GM18520 (cell line): ENCODE data around the gene TDO2.
"Not testable (repeated sequence)": the region's sequence is repeated elsewhere in the genome, so short reads cannot be mapped to it uniquely, and the experiment has no call there.

Source experiments
- ATAC-seq: cut with Tn5 transposase; IDR thresholded peaks from one replicate; pipeline ENCODE4 v1.9.1; 2021; ENCODE audit not compliant: unreplicated experiment

Gene TDO2

GRCh38 chr4:155903453-155903852 lies at the start of gene TDO2:
TSS of gene TDO2 (plus strand) at chr4:155903696. CDS start at chr4:155903759, 63 bp downstream.
- no peak for ATAC-seq

GRCh38 chr4:155854582-155855226 lies 48.8 kb upstream of the TDO2 start:
- ATAC-seq, result no peak

- no peak for ATAC-seq
Measured at GRCh38 chr4:155855897-155856296, 47.6 kb upstream of the TDO2 start.

GRCh38 chr4:155866177-155866576 lies 37.3 kb upstream of the TDO2 start, which contains the start of gene ASIC5:
TSS of gene ASIC5 (minus strand) at chr4:155866277. CDS start at chr4:155866226, 51 bp downstream.
- ATAC-seq, result no peak

- no peak for ATAC-seq
Measured at GRCh38 chr4:155875878-155876277, 27.6 kb upstream of the TDO2 start.

GRCh38 chr4:155877971-155878370 lies 25.5 kb upstream of the TDO2 start:
- ATAC-seq, result no peak

- peak; percentile 75 for ATAC-seq
Measured at GRCh38 chr4:155878611-155879010, 24.9 kb upstream of the TDO2 start.

GRCh38 chr4:155879767-155880166 lies 23.7 kb upstream of the TDO2 start:
- no peak for ATAC-seq

GRCh38 chr4:155881555-155881954 lies 21.9 kb upstream of the TDO2 start:
- no peak for ATAC-seq

- ATAC-seq, result no peak
Measured at GRCh38 chr4:155883895-155884294, 19.6 kb upstream of the TDO2 start.

GRCh38 chr4:155885666-155886065 lies 17.8 kb upstream of the TDO2 start:
- ATAC-seq, result no peak

GRCh38 chr4:155887045-155887444 lies 16.5 kb upstream of the TDO2 start:
- no peak for ATAC-seq

GRCh38 chr4:155887847-155888570 lies 15.5 kb upstream of the TDO2 start:
- ATAC-seq, result no peak

GRCh38 chr4:155889031-155889793 lies 14.3 kb upstream of the TDO2 start:
- ATAC-seq, result peak; percentile 81

GRCh38 chr4:155889946-155890345 lies 13.6 kb upstream of the TDO2 start:
- ATAC-seq, result no peak

GRCh38 chr4:155891058-155891457 lies 12.4 kb upstream of the TDO2 start:
- no peak for ATAC-seq

GRCh38 chr4:155898371-155898770 lies 5.1 kb upstream of the TDO2 start:
- ATAC-seq, result not testable (repeated sequence)

- no peak for ATAC-seq
Measured at GRCh38 chr4:155899891-155900290, 3.6 kb upstream of the TDO2 start.

- ATAC-seq, result peak; percentile 43
Measured at GRCh38 chr4:155900381-155900780, 3.1 kb upstream of the TDO2 start.

GRCh38 chr4:155901013-155901412 lies 2.5 kb upstream of the TDO2 start:
- ATAC-seq, result peak; percentile 20

GRCh38 chr4:155904331-155904730 lies 835 bp downstream of the TDO2 start:
- ATAC-seq, result no peak
